GM12892 (cell line): ENCODE measurements around the gene GLT1D1.

Experiments used
- POLR2A ChIP-seq: IDR thresholded peaks from 2 replicates; pipeline ENCODE4 v1.6.1; 2011; ENCODE audit warnings: low read depth, low read length, control low read depth
- POLR2AphosphoS5 ChIP-seq: IDR thresholded peaks from 2 replicates; pipeline ENCODE4 v1.6.1; 2011; ENCODE audit warnings: low read depth, low read length, control low read depth
- TAF1 ChIP-seq: IDR thresholded peaks from 2 replicates; pipeline ENCODE4 v1.6.1; 2011; ENCODE audit warnings: low read depth, mild to moderate bottlenecking, control low read depth, low read length, borderline replicate concordance

DNA sequence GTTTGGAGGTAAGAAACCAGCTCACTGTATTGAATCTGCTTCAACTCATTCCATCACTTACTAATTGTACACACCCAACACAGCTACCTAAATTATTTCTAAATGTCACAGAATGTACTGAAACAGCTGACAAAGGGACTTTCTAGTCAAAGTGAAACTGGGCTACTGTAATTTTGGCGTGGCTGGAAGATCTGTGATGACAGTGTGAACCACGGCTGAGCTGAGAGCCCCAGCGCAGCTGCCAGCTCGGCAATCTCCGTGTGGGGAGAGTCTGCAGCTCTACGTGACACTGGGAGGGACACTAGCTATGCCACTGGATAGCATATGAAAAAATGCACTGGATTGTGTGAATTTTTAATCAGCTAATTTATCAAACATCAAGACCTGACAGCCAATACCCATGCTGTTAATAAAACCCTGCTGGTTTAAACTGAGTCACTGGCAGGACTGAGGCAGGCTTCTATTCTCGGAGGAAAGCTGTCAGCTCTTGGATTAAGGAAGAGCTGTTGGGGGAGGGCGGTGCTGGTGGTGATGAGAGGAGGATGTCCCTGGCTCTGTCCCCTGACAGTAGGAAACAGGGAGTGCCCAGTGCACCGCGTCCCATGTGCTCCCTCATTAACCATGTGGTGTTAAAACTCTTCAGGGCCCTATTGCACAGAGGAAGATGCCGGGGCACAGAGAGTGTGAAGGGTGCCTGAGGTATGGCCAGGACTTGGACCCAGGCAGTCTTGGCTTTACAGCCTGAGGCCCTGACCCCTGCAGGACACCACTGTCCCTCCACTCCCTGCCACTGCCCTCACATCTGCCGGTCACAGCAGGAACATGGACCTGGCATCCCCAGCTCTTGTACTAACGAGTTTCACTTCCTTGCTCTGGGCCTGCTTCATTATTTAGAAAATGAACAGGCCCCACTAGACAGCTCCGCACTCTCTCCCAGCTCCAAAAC lies 42.8 kb upstream of the GLT1D1 start:
- TF ChIP-seq POLR2AphosphoS5, result peak; percentile 69
- TF ChIP-seq TAF1, result 0 out of 2 replicates have a peak, but pooled peaks have one; percentile 29
- TF ChIP-seq POLR2A, result peak; percentile 55
